Measurements from ENCODE around the gene SGMS1.

DNA sequence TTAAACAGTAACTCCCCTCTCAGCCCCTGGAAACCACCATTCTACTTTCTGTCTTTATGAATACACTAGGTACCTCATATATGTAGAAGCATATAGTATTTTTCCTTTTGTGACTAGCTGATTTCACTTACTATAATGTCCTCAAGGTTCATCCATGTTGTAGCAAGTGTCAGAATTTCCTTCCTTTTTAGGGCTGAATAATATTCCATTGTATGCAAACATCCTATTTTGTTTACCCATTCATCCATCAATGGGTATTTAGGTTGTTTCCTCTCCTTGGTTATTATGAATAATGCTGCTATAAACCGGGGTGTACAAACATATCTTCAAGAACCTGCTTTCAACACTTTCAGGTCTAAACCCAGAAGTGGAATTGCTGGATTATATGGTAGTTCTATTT is 125.3 kb downstream of the SGMS1 start:
- TF ChIP-seq POLR2A (IDR thresholded peaks at IDR 0.05): no peak
- no peak for TF ChIP-seq POLR2AphosphoS5 (IDR thresholded peaks at IDR 0.05)
- TF ChIP-seq, protein P1, sequence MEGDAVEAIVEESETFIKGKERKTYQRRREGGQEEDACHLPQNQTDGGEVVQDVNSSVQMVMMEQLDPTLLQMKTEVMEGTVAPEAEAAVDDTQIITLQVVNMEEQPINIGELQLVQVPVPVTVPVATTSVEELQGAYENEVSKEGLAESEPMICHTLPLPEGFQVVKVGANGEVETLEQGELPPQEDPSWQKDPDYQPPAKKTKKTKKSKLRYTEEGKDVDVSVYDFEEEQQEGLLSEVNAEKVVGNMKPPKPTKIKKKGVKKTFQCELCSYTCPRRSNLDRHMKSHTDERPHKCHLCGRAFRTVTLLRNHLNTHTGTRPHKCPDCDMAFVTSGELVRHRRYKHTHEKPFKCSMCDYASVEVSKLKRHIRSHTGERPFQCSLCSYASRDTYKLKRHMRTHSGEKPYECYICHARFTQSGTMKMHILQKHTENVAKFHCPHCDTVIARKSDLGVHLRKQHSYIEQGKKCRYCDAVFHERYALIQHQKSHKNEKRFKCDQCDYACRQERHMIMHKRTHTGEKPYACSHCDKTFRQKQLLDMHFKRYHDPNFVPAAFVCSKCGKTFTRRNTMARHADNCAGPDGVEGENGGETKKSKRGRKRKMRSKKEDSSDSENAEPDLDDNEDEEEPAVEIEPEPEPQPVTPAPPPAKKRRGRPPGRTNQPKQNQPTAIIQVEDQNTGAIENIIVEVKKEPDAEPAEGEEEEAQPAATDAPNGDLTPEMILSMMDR (IDR thresholded peaks at IDR 0.05 in 8 of 11, conservative IDR thresholded peaks at IDR 0.05 in 3 of 11): no peak
